HepG2 (cell line): ENCODE measurements around the gene PEX11B. TPM values are rescaled to one million over a fixed set of nuclear protein-coding genes. Genes with fewer than 3 reads are reported as not detected.

Experiments
- KDM5A ChIP-seq: fragments of 200-600 bp; sonication (generic); IDR thresholded peaks from 2 replicates; pipeline ENCODE4 v1.7.0; 2018; ENCODE audit warnings: antibody characterized with exemption, mild to moderate bottlenecking, low read length, borderline replicate concordance
- MXI1 ChIP-seq: IDR thresholded peaks from 3 replicates; pipeline ENCODE4 v1.6.1; 2012; ENCODE audit warnings: low read depth, low read length, inconsistent platforms, borderline replicate concordance
- ZFP36L1 ChIP-seq: sonication (generic); formaldehyde crosslinking; IDR thresholded peaks from 2 replicates; pipeline ENCODE4 v1.8.0; 2022; ENCODE audit warnings: mild to moderate bottlenecking, missing genetic modification reagents, moderate library complexity
- ZFX ChIP-seq: sonication (generic); formaldehyde crosslinking; IDR thresholded peaks from 2 replicates; pipeline ENCODE4 v1.4.0; 2020; ENCODE audit warnings: mild to moderate bottlenecking, low read depth, missing genetic modification reagents, moderate library complexity
- ZNF253 ChIP-seq: sonication (generic); formaldehyde crosslinking; IDR thresholded peaks from 2 replicates; pipeline ENCODE4 v1.8.0; 2022; ENCODE audit warnings: mild to moderate bottlenecking, missing genetic modification reagents, borderline replicate concordance
- ZNF737 ChIP-seq: sonication (generic); formaldehyde crosslinking; IDR thresholded peaks from 2 replicates; pipeline ENCODE4 v1.5.0; 2020; ENCODE audit warnings: missing genetic modification reagents, mild to moderate bottlenecking, borderline replicate concordance
- ZNF788 ChIP-seq: sonication (generic); formaldehyde crosslinking; IDR thresholded peaks from 2 replicates; pipeline ENCODE4 v1.5.0; 2020; ENCODE audit warnings: mild to moderate bottlenecking, missing genetic modification reagents, borderline replicate concordance
- polyA plus RNA-seq, 8 experiments: library from polyadenylated mRNA; depleted of rRNA in 3 of 8; stranded (reverse) in 7 of 8; unstranded in 1 of 8; fragments of >200 nt; fragmentation: Illumina TruSeq in 4 of 8; extraction: Trizol in 4 of 8; gene quantifications; 2 replicates each; pipeline versions ENCODE4 v1.2.1 to v1.2.3, GENCODE V29; 2011 to 2016; ENCODE audit warnings: low read depth in 4 of 8, missing spikeins in 1 of 8, mixed read lengths in 1 of 8; ENCODE audit not compliant: insufficient read depth in 1 of 8
- total RNA-seq, 5 experiments: library from RNA; depleted of rRNA; stranded (reverse); fragments of >200 nt; fragmentation: Illumina TruSeq; extraction: Trizol; gene quantifications; 2 replicates each; pipeline ENCODE4 v1.2.3, GENCODE V29; 2016; ENCODE audit warnings: low read depth in 1 of 5
- TF ChIP-seq, protein P1 (sequence below): IDR thresholded peaks from 2 replicates; pipeline ENCODE4 v1.6.1; 2016
- TF ChIP-seq, protein P2 (sequence below): sonication (generic); formaldehyde crosslinking; IDR thresholded peaks from 2 replicates; pipeline ENCODE4 v1.5.0; 2020; ENCODE audit warnings: mild to moderate bottlenecking, missing genetic modification reagents, borderline replicate concordance
- TF ChIP-seq, protein P3 (sequence below): sonication (generic); formaldehyde crosslinking; IDR thresholded peaks from 2 replicates; pipeline ENCODE4 v1.4.0; 2020; ENCODE audit warnings: missing genetic modification reagents, borderline replicate concordance

The PEX11B gene
- total and polyA plus RNA-seq, 2 of the 13 experiments (the other 11 are each of a cell fraction or from before 2014, with no cell fraction given): 21.6 to 48.4 TPM

DNA sequence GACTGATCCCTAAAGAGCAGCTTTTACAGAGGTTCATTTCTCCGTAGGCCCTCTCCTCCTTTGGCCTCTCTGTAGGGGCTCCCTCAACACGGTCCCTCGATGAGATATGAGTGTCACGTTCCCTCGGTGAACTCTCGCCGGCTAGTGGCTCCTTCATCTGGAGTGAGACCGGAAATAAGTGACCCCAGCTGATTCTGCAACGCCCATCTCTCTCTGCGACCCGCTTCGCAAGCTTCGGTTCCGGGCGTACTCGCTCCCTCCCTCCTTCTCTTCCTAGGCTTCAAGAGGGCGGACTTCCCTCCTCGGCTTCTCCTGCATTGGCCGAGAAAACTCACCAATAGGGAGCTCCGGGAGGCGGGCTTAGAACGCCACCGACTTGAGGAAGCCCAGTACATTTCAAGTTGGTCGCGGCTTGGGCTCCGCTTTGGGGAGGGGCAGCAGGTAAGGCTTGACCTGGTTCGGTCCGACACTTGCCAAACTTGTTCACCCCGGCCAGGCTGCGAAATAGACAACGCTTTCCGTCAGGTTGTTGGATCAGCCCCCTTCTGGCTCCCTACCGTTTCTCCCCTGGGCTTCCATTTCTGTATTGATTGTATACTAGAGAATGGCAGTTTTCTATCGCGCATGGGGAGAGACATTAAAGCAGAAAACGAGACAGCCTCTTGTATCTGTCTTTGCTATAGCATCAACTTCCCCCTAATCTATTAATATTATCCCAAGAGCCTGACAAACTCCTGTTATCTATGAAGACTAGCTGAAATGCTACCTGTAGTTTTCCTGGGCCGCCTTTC lies 46.0 kb upstream of the PEX11B start, which contains the start of the genes ANKRD34A and POLR3GL (continued):
- TF ChIP-seq, protein P1, sequence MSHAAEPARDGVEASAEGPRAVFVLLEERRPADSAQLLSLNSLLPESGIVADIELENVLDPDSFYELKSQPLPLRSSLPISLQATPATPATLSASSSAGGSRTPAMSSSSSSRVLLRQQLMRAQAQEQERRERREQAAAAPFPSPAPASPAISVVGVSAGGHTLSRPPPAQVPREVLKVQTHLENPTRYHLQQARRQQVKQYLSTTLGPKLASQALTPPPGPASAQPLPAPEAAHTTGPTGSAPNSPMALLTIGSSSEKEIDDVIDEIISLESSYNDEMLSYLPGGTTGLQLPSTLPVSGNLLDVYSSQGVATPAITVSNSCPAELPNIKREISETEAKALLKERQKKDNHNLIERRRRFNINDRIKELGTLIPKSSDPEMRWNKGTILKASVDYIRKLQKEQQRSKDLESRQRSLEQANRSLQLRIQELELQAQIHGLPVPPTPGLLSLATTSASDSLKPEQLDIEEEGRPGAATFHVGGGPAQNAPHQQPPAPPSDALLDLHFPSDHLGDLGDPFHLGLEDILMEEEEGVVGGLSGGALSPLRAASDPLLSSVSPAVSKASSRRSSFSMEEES: no peak
- TF ChIP-seq, protein P2, sequence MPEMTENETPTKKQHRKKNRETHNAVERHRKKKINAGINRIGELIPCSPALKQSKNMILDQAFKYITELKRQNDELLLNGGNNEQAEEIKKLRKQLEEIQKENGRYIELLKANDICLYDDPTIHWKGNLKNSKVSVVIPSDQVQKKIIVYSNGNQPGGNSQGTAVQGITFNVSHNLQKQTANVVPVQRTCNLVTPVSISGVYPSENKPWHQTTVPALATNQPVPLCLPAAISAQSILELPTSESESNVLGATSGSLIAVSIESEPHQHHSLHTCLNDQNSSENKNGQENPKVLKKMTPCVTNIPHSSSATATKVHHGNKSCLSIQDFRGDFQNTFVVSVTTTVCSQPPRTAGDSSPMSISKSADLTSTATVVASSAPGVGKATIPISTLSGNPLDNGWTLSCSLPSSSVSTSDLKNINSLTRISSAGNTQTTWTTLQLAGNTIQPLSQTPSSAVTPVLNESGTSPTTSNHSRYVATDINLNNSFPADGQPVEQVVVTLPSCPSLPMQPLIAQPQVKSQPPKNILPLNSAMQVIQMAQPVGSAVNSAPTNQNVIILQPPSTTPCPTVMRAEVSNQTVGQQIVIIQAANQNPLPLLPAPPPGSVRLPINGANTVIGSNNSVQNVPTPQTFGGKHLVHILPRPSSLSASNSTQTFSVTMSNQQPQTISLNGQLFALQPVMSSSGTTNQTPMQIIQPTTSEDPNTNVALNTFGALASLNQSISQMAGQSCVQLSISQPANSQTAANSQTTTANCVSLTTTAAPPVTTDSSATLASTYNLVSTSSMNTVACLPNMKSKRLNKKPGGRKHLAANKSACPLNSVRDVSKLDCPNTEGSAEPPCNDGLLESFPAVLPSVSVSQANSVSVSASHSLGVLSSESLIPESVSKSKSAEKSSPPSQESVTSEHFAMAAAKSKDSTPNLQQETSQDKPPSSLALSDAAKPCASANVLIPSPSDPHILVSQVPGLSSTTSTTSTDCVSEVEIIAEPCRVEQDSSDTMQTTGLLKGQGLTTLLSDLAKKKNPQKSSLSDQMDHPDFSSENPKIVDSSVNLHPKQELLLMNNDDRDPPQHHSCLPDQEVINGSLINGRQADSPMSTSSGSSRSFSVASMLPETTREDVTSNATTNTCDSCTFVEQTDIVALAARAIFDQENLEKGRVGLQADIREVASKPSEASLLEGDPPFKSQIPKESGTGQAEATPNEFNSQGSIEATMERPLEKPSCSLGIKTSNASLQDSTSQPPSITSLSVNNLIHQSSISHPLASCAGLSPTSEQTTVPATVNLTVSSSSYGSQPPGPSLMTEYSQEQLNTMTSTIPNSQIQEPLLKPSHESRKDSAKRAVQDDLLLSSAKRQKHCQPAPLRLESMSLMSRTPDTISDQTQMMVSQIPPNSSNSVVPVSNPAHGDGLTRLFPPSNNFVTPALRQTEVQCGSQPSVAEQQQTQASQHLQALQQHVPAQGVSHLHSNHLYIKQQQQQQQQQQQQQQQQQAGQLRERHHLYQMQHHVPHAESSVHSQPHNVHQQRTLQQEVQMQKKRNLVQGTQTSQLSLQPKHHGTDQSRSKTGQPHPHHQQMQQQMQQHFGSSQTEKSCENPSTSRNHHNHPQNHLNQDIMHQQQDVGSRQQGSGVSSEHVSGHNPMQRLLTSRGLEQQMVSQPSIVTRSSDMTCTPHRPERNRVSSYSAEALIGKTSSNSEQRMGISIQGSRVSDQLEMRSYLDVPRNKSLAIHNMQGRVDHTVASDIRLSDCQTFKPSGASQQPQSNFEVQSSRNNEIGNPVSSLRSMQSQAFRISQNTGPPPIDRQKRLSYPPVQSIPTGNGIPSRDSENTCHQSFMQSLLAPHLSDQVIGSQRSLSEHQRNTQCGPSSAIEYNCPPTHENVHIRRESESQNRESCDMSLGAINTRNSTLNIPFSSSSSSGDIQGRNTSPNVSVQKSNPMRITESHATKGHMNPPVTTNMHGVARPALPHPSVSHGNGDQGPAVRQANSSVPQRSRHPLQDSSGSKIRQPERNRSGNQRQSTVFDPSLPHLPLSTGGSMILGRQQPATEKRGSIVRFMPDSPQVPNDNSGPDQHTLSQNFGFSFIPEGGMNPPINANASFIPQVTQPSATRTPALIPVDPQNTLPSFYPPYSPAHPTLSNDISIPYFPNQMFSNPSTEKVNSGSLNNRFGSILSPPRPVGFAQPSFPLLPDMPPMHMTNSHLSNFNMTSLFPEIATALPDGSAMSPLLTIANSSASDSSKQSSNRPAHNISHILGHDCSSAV: 0 out of 2 replicates have a peak, but pooled peaks have one; percentile 56
- TF ChIP-seq ZNF788 (CRISPR knock-in tag) (peak; percentile 12; the same call in 1 of the 2 replicates), KDM5A (no peak), ZNF737 (CRISPR knock-in tag) (no peak), MXI1 (peak; percentile 21; the same call in 1 of the 3 replicates), ZFP36L1 (no peak; the same call in 1 of the 2 replicates), ZNF253 (CRISPR knock-in tag) (no peak), ZFX (CRISPR knock-in tag) (peak; percentile 80)
- TF ChIP-seq, protein P3, sequence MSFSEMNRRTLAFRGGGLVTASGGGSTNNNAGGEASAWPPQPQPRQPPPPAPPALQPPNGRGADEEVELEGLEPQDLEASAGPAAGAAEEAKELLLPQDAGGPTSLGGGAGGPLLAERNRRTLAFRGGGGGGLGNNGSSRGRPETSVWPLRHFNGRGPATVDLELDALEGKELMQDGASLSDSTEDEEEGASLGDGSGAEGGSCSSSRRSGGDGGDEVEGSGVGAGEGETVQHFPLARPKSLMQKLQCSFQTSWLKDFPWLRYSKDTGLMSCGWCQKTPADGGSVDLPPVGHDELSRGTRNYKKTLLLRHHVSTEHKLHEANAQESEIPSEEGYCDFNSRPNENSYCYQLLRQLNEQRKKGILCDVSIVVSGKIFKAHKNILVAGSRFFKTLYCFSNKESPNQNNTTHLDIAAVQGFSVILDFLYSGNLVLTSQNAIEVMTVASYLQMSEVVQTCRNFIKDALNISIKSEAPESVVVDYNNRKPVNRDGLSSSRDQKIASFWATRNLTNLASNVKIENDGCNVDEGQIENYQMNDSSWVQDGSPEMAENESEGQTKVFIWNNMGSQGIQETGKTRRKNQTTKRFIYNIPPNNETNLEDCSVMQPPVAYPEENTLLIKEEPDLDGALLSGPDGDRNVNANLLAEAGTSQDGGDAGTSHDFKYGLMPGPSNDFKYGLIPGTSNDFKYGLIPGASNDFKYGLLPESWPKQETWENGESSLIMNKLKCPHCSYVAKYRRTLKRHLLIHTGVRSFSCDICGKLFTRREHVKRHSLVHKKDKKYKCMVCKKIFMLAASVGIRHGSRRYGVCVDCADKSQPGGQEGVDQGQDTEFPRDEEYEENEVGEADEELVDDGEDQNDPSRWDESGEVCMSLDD: no peak
